ENCODE measurements around the gene MPRIP. TPM values are rescaled to one million over a fixed set of nuclear protein-coding genes. Genes with fewer than 3 reads are reported as not detected.

MPRIP gene
- total and polyA plus RNA-seq, 10 donors = 52.3 to 309 (median 131) TPM

- intact Hi-C loops (cut with DNase I; ENCODE audit: low total_unique reads) = no loop called here
Measured at GRCh38 chr17:17030515-17031211, 11.6 kb upstream of the MPRIP start.

GRCh38 chr17:17032131-17032692, 10.0 kb upstream of the MPRIP start:
- no peaks in the 10 kb centered on the region for H3K36me3 ChIP-seq
- H3K27me3 ChIP-seq (replicated peaks in 1 of 7) = no peaks in the 10 kb centered on the region
- H3K9me3 ChIP-seq = no peaks in the 10 kb centered on the region
- H3K4me3 ChIP-seq = no peak overlapping the region
- intact Hi-C loops (cut with DNase I; ENCODE audit: low total_unique reads) = no loop called here
- no peak for TF ChIP-seq POLR2A (IDR thresholded peaks at IDR 0.05)
- TF ChIP-seq POLR2AphosphoS5 (IDR thresholded peaks at IDR 0.05) = peak; percentile 78 to 90 (median 80)
- H3K27ac ChIP-seq = peak overlapping the region in 3 of 8 donors; percentile 30 to 45 (median 38)
- peak; percentile 83 for DNase-seq
- 62 to 86% (median 69%) methylated on average over 7 to 13 of the region's 13 CpGs for WGBS, 5 donors
- H3K4me1 ChIP-seq = peaks cover 7 to 70% (median 34%) of the 10 kb centered on the region in 6 donors

More at GRCh38 chr17:17030515-17031211, 11.6 kb upstream of the MPRIP start:
- no peaks in the 10 kb centered on the region for H3K36me3 ChIP-seq
- DNase-seq = no peak
- H3K4me3 ChIP-seq = no peak overlapping the region
- no peak overlapping the region for H3K27ac ChIP-seq
- peaks cover 0 to 55% (median 22%) of the 10 kb centered on the region in 6 donors for H3K4me1 ChIP-seq
- WGBS, 5 donors = 73 to 82% (median 78%) methylated on average over 9 to 12 of the region's 12 CpGs
- TF ChIP-seq POLR2AphosphoS5 (IDR thresholded peaks at IDR 0.05) (no peak), CTCF (IDR thresholded peaks at IDR 0.05 in 8 of 11, conservative IDR thresholded peaks at IDR 0.05 in 3 of 11) (no peak)
- H3K9me3 ChIP-seq = no peaks in the 10 kb centered on the region
- H3K27me3 ChIP-seq (replicated peaks in 1 of 7) = no peaks in the 10 kb centered on the region

DNA sequence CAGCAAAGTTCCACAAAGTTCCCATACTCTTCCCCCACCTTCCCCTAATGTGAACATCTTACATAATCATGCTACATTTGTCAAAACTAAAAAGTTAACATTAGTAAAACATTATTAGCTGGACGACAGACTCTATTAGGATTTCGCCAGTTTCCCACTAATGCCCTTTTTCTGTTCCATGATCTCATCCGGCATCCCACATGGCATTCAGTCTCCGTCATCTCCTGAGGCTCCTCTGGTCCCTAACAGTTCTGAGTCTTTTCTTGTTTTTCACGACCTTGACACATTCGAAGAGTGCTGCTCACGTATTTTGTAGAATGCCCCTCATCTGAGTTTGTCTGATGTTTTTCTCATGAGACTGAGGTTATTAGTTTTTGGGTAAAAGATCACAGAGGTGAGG, 8.8 kb upstream of the MPRIP start:
- no peaks in the 10 kb centered on the region for H3K9me3 ChIP-seq
- no peaks in the 10 kb centered on the region for H3K36me3 ChIP-seq
- DNase-seq = no peak
- TF ChIP-seq POLR2A (IDR thresholded peaks at IDR 0.05) (no peak), POLR2AphosphoS5 (IDR thresholded peaks at IDR 0.05) (no peak), CTCF (IDR thresholded peaks at IDR 0.05 in 8 of 11, conservative IDR thresholded peaks at IDR 0.05 in 3 of 11) (no peak)
- whole genome bisulfite sequencing, 5 donors = 85 to 93% (median 90%) methylated on average over 7 of the region's 7 CpGs
- H3K4me3 ChIP-seq = no peak overlapping the region
- no peak overlapping the region for H3K27ac ChIP-seq
- no peaks in the 10 kb centered on the region for H3K27me3 ChIP-seq (replicated peaks in 1 of 7)
- H3K4me1 ChIP-seq = peaks cover 7 to 68% (median 29%) of the 10 kb centered on the region in 6 donors
- intact Hi-C loops (cut with DNase I; ENCODE audit: low total_unique reads) = no loop called here

DNA sequence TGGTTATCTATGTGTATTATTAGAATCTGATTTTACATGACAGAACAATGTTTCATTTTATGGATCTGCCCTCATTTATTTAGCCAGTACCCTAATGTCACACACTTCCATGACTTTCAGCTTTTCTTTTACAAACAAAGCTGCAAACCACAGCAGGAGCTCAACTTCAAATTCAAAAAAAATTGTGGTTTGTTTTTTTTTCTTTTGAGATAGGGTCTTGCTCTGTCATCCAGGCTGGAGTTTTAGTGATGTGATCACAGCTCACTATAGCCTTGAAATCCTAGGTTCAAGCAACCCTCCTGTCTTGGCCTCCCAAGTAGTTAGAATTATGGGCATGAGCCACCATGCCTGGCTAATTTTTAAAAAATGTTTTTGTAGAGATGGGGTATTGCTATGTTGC, 8.2 kb upstream of the MPRIP start:
- Histone ChIP-seq H3K36me3 (no peaks in the 10 kb centered on the region), H3K4me1 (peaks cover 7 to 62% (median 26%) of the 10 kb centered on the region in 6 donors), H3K27ac (no peak overlapping the region), H3K27me3 (replicated peaks in 1 of 7) (no peaks in the 10 kb centered on the region), H3K9me3 (no peaks in the 10 kb centered on the region), H3K4me3 (no peak overlapping the region)
- no peak for DNase-seq
- TF ChIP-seq POLR2A (IDR thresholded peaks at IDR 0.05) = no peak
- TF ChIP-seq POLR2AphosphoS5 (IDR thresholded peaks at IDR 0.05) = no peak
- no peak for TF ChIP-seq CTCF (IDR thresholded peaks at IDR 0.05 in 8 of 11, conservative IDR thresholded peaks at IDR 0.05 in 3 of 11)
- intact Hi-C loops (cut with DNase I; ENCODE audit: low total_unique reads) = no loop called here
